Measurements from ENCODE around the gene C12orf54.
"Not testable (repeated sequence)": the region's sequence is repeated elsewhere in the genome, so short reads cannot be mapped to it uniquely, and the experiment has no call there.

DNA sequence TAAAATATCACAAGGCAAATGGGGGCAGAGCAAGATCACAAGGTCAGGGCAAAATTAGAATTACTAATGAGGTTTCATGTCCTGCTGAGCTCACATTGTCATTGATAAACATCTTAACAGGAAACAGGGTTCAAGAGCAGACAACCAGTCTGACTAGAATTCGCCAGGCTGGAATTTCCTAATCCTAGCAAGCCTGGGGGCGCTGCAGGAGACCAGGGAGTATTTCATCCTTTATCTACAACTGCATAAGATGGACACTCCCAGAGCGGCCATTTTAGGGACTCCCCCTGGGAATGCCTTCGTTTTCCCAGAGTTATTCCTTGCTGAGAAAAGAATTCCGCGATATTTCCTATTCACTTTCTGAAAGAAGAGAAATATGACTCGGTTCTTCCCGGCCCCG, 13.3 kb upstream of the C12orf54 start:
- TF ChIP-seq, protein P1, sequence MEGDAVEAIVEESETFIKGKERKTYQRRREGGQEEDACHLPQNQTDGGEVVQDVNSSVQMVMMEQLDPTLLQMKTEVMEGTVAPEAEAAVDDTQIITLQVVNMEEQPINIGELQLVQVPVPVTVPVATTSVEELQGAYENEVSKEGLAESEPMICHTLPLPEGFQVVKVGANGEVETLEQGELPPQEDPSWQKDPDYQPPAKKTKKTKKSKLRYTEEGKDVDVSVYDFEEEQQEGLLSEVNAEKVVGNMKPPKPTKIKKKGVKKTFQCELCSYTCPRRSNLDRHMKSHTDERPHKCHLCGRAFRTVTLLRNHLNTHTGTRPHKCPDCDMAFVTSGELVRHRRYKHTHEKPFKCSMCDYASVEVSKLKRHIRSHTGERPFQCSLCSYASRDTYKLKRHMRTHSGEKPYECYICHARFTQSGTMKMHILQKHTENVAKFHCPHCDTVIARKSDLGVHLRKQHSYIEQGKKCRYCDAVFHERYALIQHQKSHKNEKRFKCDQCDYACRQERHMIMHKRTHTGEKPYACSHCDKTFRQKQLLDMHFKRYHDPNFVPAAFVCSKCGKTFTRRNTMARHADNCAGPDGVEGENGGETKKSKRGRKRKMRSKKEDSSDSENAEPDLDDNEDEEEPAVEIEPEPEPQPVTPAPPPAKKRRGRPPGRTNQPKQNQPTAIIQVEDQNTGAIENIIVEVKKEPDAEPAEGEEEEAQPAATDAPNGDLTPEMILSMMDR (IDR thresholded peaks at IDR 0.05) = not testable (repeated sequence)
- TF ChIP-seq POLR2A (IDR thresholded peaks at IDR 0.05) = not testable (repeated sequence)

Measured in thyroid gland (tissue), 4 donors.